Measurements from ENCODE around the gene GNL2.

GNL2 gene

GRCh38 chr1:37558411-37558810, 37.3 kb downstream of the GNL2 start:
- no peak overlapping the region for H3K4me3 ChIP-seq (IDR thresholded peaks at IDR 0.05; ENCODE audit: insufficient read depth, low read depth, low read length)
- H4K20me1 ChIP-seq (ENCODE audit: insufficient read depth): no peaks in the 10 kb centered on the region
- no peak overlapping the region for H3K9ac ChIP-seq
- H3K27me3 ChIP-seq (ENCODE audit: insufficient read depth, low read depth): no peaks in the 10 kb centered on the region
- no peak overlapping the region for H3K27ac ChIP-seq
- H2AFZ ChIP-seq (ENCODE audit: low read depth): no peak overlapping the region
- H3K4me2 ChIP-seq: no peak overlapping the region
- no peaks in the 10 kb centered on the region for H3K36me3 ChIP-seq (ENCODE audit: insufficient read depth)
- TF ChIP-seq, protein P1, sequence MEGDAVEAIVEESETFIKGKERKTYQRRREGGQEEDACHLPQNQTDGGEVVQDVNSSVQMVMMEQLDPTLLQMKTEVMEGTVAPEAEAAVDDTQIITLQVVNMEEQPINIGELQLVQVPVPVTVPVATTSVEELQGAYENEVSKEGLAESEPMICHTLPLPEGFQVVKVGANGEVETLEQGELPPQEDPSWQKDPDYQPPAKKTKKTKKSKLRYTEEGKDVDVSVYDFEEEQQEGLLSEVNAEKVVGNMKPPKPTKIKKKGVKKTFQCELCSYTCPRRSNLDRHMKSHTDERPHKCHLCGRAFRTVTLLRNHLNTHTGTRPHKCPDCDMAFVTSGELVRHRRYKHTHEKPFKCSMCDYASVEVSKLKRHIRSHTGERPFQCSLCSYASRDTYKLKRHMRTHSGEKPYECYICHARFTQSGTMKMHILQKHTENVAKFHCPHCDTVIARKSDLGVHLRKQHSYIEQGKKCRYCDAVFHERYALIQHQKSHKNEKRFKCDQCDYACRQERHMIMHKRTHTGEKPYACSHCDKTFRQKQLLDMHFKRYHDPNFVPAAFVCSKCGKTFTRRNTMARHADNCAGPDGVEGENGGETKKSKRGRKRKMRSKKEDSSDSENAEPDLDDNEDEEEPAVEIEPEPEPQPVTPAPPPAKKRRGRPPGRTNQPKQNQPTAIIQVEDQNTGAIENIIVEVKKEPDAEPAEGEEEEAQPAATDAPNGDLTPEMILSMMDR (conservative IDR thresholded peaks at IDR 0.05; ENCODE audit: low read depth, low read length): no peak
- H3K4me1 ChIP-seq (ENCODE audit: low read depth, poor library complexity, severe bottlenecking): peaks cover 5% of the 10 kb centered on the region
- peaks cover 4% of the 10 kb centered on the region for H3K79me2 ChIP-seq (ENCODE audit: insufficient read depth, low read depth)

DNA sequence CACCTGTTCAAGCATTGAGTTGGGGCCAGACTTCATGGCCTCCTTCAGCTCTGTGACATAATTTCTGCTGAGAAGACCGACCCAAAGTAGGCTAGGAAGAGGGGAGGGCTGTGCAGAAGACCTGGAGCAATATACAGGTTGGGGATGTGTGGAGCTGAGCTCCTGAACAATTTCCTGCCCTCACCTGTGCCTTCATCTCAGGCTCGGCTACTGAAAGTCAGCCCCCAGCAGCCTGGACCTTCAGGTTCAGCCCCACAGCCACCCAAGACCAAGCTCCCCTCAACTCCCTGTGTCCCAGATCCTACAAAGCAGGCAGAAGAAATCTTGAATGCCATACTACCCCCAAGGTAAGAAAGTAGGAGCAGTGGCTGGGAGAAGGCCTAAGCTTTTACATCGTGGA, 38.3 kb downstream of the GNL2 start:
- no peaks in the 10 kb centered on the region for H3K36me3 ChIP-seq (ENCODE audit: insufficient read depth)
- H2AFZ ChIP-seq (ENCODE audit: low read depth): no peak overlapping the region
- H3K27me3 ChIP-seq (ENCODE audit: insufficient read depth, low read depth): no peaks in the 10 kb centered on the region
- no peak overlapping the region for H3K4me3 ChIP-seq (IDR thresholded peaks at IDR 0.05; ENCODE audit: insufficient read depth, low read depth, low read length)
- no peak overlapping the region for H3K9ac ChIP-seq
- no peak overlapping the region for H3K27ac ChIP-seq
- TF ChIP-seq, protein P1 (conservative IDR thresholded peaks at IDR 0.05; ENCODE audit: low read depth, low read length): no peak
- peaks cover 14% of the 10 kb centered on the region for H3K79me2 ChIP-seq (ENCODE audit: insufficient read depth, low read depth)
- peaks cover 14% of the 10 kb centered on the region for H3K4me1 ChIP-seq (ENCODE audit: low read depth, poor library complexity, severe bottlenecking)
- H4K20me1 ChIP-seq (ENCODE audit: insufficient read depth): no peaks in the 10 kb centered on the region
- no peak overlapping the region for H3K4me2 ChIP-seq

DNA sequence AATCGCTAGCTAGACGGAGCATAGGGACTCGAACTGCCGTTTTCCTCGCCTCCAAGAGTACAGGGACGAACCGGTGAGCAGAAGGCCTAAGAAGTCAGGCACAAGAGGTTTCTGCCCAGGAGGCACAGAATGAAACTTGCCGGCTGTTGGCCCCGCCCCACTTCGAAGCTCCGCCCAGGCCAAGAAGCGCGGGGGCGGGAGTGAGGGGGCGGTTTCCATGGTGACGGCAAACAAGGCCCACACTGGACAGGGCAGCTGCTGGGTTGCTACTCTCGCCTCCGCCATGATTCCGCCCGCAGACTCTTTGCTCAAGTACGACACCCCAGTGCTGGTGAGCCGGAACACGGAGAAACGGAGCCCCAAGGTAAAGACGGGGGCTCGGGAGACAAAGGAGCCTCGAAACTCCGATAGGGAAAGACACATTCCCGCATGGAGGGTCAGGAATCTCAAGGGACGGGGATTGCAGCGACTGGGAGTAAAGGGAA, 39.0 kb downstream of the GNL2 start, which contains the start of gene DNALI1:
DNALI1 (plus strand) TSS at position 229 of the 485 bp plus-strand sequence; CDS start at position 284, 55 bp downstream.
- no peaks in the 10 kb centered on the region for H3K36me3 ChIP-seq (ENCODE audit: insufficient read depth)
- TF ChIP-seq, protein P1 (conservative IDR thresholded peaks at IDR 0.05; ENCODE audit: low read depth, low read length): no peak
- peaks cover 18% of the 10 kb centered on the region for H3K79me2 ChIP-seq (ENCODE audit: insufficient read depth, low read depth)
- peaks cover 20% of the 10 kb centered on the region for H3K4me1 ChIP-seq (ENCODE audit: low read depth, poor library complexity, severe bottlenecking)
- H3K4me3 ChIP-seq (IDR thresholded peaks at IDR 0.05; ENCODE audit: insufficient read depth, low read depth, low read length): no peak within 1 kb of the TSS
- no peaks in the 10 kb centered on the region for H3K27me3 ChIP-seq (ENCODE audit: insufficient read depth, low read depth)
- H3K4me2 ChIP-seq: no peak within 1 kb of the TSS
- H3K9ac ChIP-seq: no peak within 1 kb of the TSS
- no peak within 1 kb of the TSS for H2AFZ ChIP-seq (ENCODE audit: low read depth)
- no peaks in the 10 kb centered on the region for H4K20me1 ChIP-seq (ENCODE audit: insufficient read depth)
- H3K27ac ChIP-seq: no peak within 1 kb of the TSS

- peak within 1 kb of the TSS; percentile 85 for H2AFZ ChIP-seq (ENCODE audit: low read depth)
- no peaks in the 10 kb centered on the region for H3K36me3 ChIP-seq (ENCODE audit: insufficient read depth)
- H3K27me3 ChIP-seq (ENCODE audit: insufficient read depth, low read depth): no peaks in the 10 kb centered on the region
- TF ChIP-seq, protein P1 (conservative IDR thresholded peaks at IDR 0.05; ENCODE audit: low read depth, low read length): no peak
- no peaks in the 10 kb centered on the region for H4K20me1 ChIP-seq (ENCODE audit: insufficient read depth)
- H3K27ac ChIP-seq: peak within 1 kb of the TSS; percentile 47
- H3K79me2 ChIP-seq (ENCODE audit: insufficient read depth, low read depth): peaks cover 27% of the 10 kb centered on the region
- peak within 1 kb of the TSS; percentile 59 for H3K9ac ChIP-seq
- peak within 1 kb of the TSS; percentile 87 for H3K4me3 ChIP-seq (IDR thresholded peaks at IDR 0.05; ENCODE audit: insufficient read depth, low read depth, low read length)
- peaks cover 35% of the 10 kb centered on the region for H3K4me1 ChIP-seq (ENCODE audit: low read depth, poor library complexity, severe bottlenecking)
- H3K4me2 ChIP-seq: peak within 1 kb of the TSS; percentile 93
These were observed 41.6 kb downstream of the GNL2 start, which contains the start of gene SNIP1 for GRCh38 chr1:37553927-37554808. TSS of gene SNIP1 (minus strand) at chr1:37554293. CDS start at chr1:37554229, 64 bp downstream.
